H9 (cell line): ENCODE measurements around the gene KIF13A. TPM values are rescaled to one million over a fixed set of nuclear protein-coding genes. Genes with fewer than 3 reads are reported as not detected.

Source experiments
- DNase-seq: peaks from one replicate; pipeline ENCODE4 v3.0.0-alpha.2; 2017
- H2AFZ ChIP-seq: one replicate; pipeline ENCODE4 v1.6.1; 2013; ENCODE audit warnings: mild to moderate bottlenecking, low read length, control low read depth, moderate library complexity
- H2AK5ac ChIP-seq: 2 replicates; pipeline ENCODE4 v1.6.1; 2013; ENCODE audit warnings: low read length, control low read depth, mixed read lengths; ENCODE audit not compliant: insufficient read length
- H2BK120ac ChIP-seq: one replicate; pipeline ENCODE4 v1.6.1; 2013; ENCODE audit warnings: low read depth, mild to moderate bottlenecking, low read length, control low read depth, inconsistent platforms; ENCODE audit not compliant: poor library complexity, severe bottlenecking
- H2BK12ac ChIP-seq: 2 replicates; pipeline ENCODE4 v1.6.1; 2013; ENCODE audit warnings: low read length, control low read depth, mixed read lengths, low read depth; ENCODE audit not compliant: insufficient read length
- H2BK15ac ChIP-seq: 2 replicates; pipeline ENCODE4 v1.6.1; 2013; ENCODE audit warnings: low read depth, low read length, control low read depth
- H2BK20ac ChIP-seq: one replicate; pipeline ENCODE4 v1.6.1; 2013; ENCODE audit warnings: low read depth, mild to moderate bottlenecking, low read length, control low read depth, inconsistent platforms; ENCODE audit not compliant: poor library complexity, severe bottlenecking
- H2BK5ac ChIP-seq: 2 replicates; pipeline ENCODE4 v1.6.1; 2013; ENCODE audit warnings: low read length, control low read depth, mixed read lengths; ENCODE audit not compliant: insufficient read length
- H3K14ac ChIP-seq: 2 replicates; pipeline ENCODE4 v1.6.1; 2013; ENCODE audit warnings: low read length, control low read depth; ENCODE audit not compliant: insufficient read depth
- H3K18ac ChIP-seq: 2 replicates; pipeline ENCODE4 v1.6.1; 2013; ENCODE audit warnings: low read depth, mild to moderate bottlenecking, mixed read lengths, low read length, control low read depth; ENCODE audit not compliant: insufficient read length
- H3K23ac ChIP-seq: 2 replicates; pipeline ENCODE4 v1.6.1; 2013; ENCODE audit warnings: low read length, control low read depth, mixed read lengths, low read depth; ENCODE audit not compliant: insufficient read length
- H3K23me2 ChIP-seq: 2 replicates; pipeline ENCODE4 v1.6.1; 2013; ENCODE audit warnings: low read depth, mild to moderate bottlenecking, mixed read lengths, low read length, control low read depth; ENCODE audit not compliant: insufficient read length, poor library complexity, severe bottlenecking
- H3K27ac ChIP-seq: 2 replicates; pipeline ENCODE4 v1.5.1; 2013; ENCODE audit warnings: low read length, control low read depth, mixed read lengths, low read depth; ENCODE audit not compliant: insufficient read length
- H3K27me3 ChIP-seq: 2 replicates; pipeline ENCODE4 v1.6.1; 2013; ENCODE audit warnings: low read length, control low read depth, inconsistent platforms; ENCODE audit not compliant: insufficient read depth
- H3K4ac ChIP-seq: 2 replicates; pipeline ENCODE4 v1.6.1; 2013; ENCODE audit warnings: low read depth, mild to moderate bottlenecking, control low read depth, inconsistent platforms, low read length, moderate library complexity
- H3K4me1 ChIP-seq: 2 replicates; pipeline ENCODE4 v1.6.1; 2013; ENCODE audit warnings: low read length, control low read depth, inconsistent platforms; ENCODE audit not compliant: insufficient read depth
- H3K4me2 ChIP-seq: 2 replicates; pipeline ENCODE4 v1.6.1; 2013; ENCODE audit warnings: low read length, control low read depth, mixed read lengths; ENCODE audit not compliant: insufficient read length, insufficient read depth
- H3K56ac ChIP-seq: 2 replicates; pipeline ENCODE4 v1.6.1; 2013; ENCODE audit warnings: low read depth, mild to moderate bottlenecking, mixed read lengths, low read length, control low read depth; ENCODE audit not compliant: insufficient read length
- H3K79me1 ChIP-seq: 2 replicates; pipeline ENCODE4 v1.6.1; 2013; ENCODE audit warnings: low read depth, mild to moderate bottlenecking, moderate library complexity, low read length, control low read depth, inconsistent platforms; ENCODE audit not compliant: insufficient read depth, poor library complexity, severe bottlenecking
- H3K79me2 ChIP-seq: 2 replicates; pipeline ENCODE4 v1.6.1; 2013; ENCODE audit warnings: low read length, control low read depth, inconsistent platforms; ENCODE audit not compliant: insufficient read depth
- H3K9ac ChIP-seq: 2 replicates; pipeline ENCODE4 v1.6.1; 2013; ENCODE audit warnings: low read length, control low read depth, mixed read lengths; ENCODE audit not compliant: insufficient read length; ENCODE audit errors: extremely low read depth
- H3K9me3 ChIP-seq: one replicate; pipeline ENCODE4 v1.6.1; 2013; ENCODE audit warnings: low read depth, low read length, inconsistent platforms; ENCODE audit not compliant: control insufficient read depth
- H3T11ph ChIP-seq: one replicate; pipeline ENCODE4 v1.6.1; 2013; ENCODE audit warnings: mild to moderate bottlenecking, low read length, control low read depth, inconsistent platforms
- H4K20me1 ChIP-seq: one replicate; pipeline ENCODE4 v1.6.1; 2013; ENCODE audit not compliant: control insufficient read depth, insufficient read length, insufficient read depth
- H4K5ac ChIP-seq: 2 replicates; pipeline ENCODE4 v1.6.1; 2013; ENCODE audit warnings: low read depth, mild to moderate bottlenecking, mixed read lengths, low read length, control low read depth; ENCODE audit not compliant: insufficient read length
- H4K8ac ChIP-seq: replicated peaks from 2 replicates; pipeline ENCODE4 v1.6.1; 2013; ENCODE audit warnings: low read length, control low read depth, mixed read lengths, low read depth; ENCODE audit not compliant: insufficient read length
- H4K91ac ChIP-seq: 2 replicates; pipeline ENCODE4 v1.6.1; 2013; ENCODE audit warnings: low read depth, mild to moderate bottlenecking, moderate library complexity, mixed read lengths, low read length, control low read depth; ENCODE audit not compliant: insufficient read length
- H3K27ac Mint-ChIP-seq, 3 experiments: 2 replicates in 2 of 3; 3 replicates in 1 of 3; pipeline ENCODE4 v1.8.0; 2020 to 2021; ENCODE audit warnings: mixed read lengths in 3 of 3, mild to moderate bottlenecking in 1 of 3, moderate library complexity in 1 of 3
- H3K27me3 Mint-ChIP-seq: 2 replicates; pipeline ENCODE4 v1.8.0; 2021; ENCODE audit warnings: low read depth, mild to moderate bottlenecking, moderate library complexity, mixed read lengths
- H3K36me3 Mint-ChIP-seq, 3 experiments: 2 replicates in 2 of 3; 3 replicates in 1 of 3; pipeline ENCODE4 v1.8.0; 2020 to 2021; ENCODE audit warnings: low read depth in 3 of 3, mixed read lengths in 3 of 3; ENCODE audit not compliant: insufficient read depth in 1 of 3
- H3K4me1 Mint-ChIP-seq, 2 experiments: 2 replicates each; pipeline ENCODE4 v1.8.0; 2020; ENCODE audit warnings: mixed read lengths in 2 of 2
- H3K4me3 Mint-ChIP-seq, 2 experiments: 2 replicates in 1 of 2; 3 replicates in 1 of 2; pipeline ENCODE4 v1.8.0; 2020 to 2021; ENCODE audit warnings: mild to moderate bottlenecking in 2 of 2, mixed read lengths in 2 of 2, moderate library complexity in 1 of 2
- H3K9me3 Mint-ChIP-seq, 2 experiments: 2 replicates in 1 of 2; 3 replicates in 1 of 2; pipeline ENCODE4 v1.8.0; 2020; ENCODE audit warnings: mild to moderate bottlenecking in 2 of 2, mixed read lengths in 2 of 2, moderate library complexity in 1 of 2
- WGBS: extraction: QIAGEN DNeasy Blood & Tissue Kit; methylation state at CpG from one replicate; pipeline ENCODE4 v1.1.7; 2013; ENCODE audit warnings: missing lambda C conversion rate, low lambda C conversion rate, mixed read lengths; ENCODE audit not compliant: insufficient read length; ENCODE audit errors: extremely low coverage; 5-methylcytosine and 5-hydroxymethylcytosine counted together
- total RNA-seq: library from RNA; stranded (reverse); gene quantifications from 2 replicates; pipeline ENCODE4 v1.2.1, GENCODE V29; 2021
- TF ChIP-seq, protein P1 (sequence below): fragments of 200-600 bp; sonication (generic); conservative IDR thresholded peaks from 3 replicates; pipeline ENCODE4 v1.8.0; 2021; ENCODE audit warnings: antibody characterized with exemption, mild to moderate bottlenecking

The KIF13A gene
- total RNA-seq, 1 experiment from 2014 or later: 38.2 TPM

DNA sequence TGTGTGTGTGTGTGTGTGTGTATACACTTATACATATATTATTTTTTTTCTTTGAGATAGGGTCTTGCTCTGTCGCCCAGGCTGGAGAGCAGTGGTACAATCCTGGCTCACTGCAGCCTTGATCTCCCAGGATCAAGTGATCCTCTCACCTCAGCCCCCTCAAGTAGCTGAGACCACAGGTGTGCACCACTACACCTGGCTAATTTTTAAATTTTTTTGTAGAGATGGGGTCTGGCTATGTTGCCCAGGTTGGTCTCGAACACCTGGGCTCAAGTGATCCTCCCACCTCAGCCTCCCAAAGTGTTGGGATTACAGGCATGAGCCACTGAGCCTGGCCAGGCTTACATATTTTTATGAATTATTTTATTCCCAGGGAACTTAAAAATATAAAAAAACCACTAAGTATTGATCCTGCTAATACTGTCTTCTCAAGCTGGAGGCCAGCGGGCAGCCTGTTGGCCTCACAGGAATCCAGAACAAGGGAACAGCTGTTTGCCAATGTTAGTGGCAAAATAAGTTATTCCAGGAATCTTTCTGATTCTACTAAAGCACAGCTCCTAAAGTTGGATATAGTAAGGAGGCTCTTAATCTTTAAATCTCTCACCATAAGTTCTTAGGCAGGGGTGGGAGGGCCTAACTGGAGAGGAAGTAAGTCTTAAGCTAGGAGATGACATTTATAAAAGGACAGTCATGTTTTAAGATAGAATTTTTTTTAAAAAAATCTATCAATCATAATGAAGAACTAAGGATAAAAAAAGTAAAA, 145.2 kb downstream of the KIF13A start:
- Histone ChIP-seq H4K8ac (no peak overlapping the region), H3K79me1 (no peaks in the 10 kb centered on the region), H3K9ac (no peak overlapping the region), H3K4me2 (no peak overlapping the region), H3K14ac (no peak overlapping the region), H4K5ac (no peak overlapping the region), H2BK5ac (no peak overlapping the region), H3K4ac (no peak overlapping the region), H2AK5ac (no peak overlapping the region), H3K9me3 (no peaks in the 10 kb centered on the region), H4K20me1 (no peaks in the 10 kb centered on the region), H3K18ac (no peak overlapping the region), H2BK15ac (no peak overlapping the region), H4K91ac (no peak overlapping the region), H3K27ac (no peak overlapping the region), H2BK20ac (no peak overlapping the region), H3K4me1 (no peaks in the 10 kb centered on the region), H3K23me2 (no peaks in the 10 kb centered on the region), H3K56ac (no peak overlapping the region), H2BK12ac (no peak overlapping the region), H3T11ph (no peak overlapping the region), H3K79me2 (no peaks in the 10 kb centered on the region), H2BK120ac (no peak overlapping the region), H3K27me3 (no peaks in the 10 kb centered on the region), H3K23ac (no peak overlapping the region), H2AFZ (no peak overlapping the region)
- no peak overlapping the region for H3K27ac Mint-ChIP-seq
- peaks cover 8 to 16% of the 10 kb centered on the region in 2 experiments for H3K4me1 Mint-ChIP-seq
- DNase-seq: no peak
- H3K4me3 Mint-ChIP-seq: no peak overlapping the region
- H3K9me3 Mint-ChIP-seq: no peaks in the 10 kb centered on the region
- no peaks in the 10 kb centered on the region for H3K27me3 Mint-ChIP-seq
- WGBS: no CpG with 5 or more reads among the region's 3 CpGs
- TF ChIP-seq, protein P1, sequence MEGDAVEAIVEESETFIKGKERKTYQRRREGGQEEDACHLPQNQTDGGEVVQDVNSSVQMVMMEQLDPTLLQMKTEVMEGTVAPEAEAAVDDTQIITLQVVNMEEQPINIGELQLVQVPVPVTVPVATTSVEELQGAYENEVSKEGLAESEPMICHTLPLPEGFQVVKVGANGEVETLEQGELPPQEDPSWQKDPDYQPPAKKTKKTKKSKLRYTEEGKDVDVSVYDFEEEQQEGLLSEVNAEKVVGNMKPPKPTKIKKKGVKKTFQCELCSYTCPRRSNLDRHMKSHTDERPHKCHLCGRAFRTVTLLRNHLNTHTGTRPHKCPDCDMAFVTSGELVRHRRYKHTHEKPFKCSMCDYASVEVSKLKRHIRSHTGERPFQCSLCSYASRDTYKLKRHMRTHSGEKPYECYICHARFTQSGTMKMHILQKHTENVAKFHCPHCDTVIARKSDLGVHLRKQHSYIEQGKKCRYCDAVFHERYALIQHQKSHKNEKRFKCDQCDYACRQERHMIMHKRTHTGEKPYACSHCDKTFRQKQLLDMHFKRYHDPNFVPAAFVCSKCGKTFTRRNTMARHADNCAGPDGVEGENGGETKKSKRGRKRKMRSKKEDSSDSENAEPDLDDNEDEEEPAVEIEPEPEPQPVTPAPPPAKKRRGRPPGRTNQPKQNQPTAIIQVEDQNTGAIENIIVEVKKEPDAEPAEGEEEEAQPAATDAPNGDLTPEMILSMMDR: no peak
- peaks cover 1 to 16% (median 10%) of the 10 kb centered on the region in 3 experiments; a peak in 6 of 7 replicates for H3K36me3 Mint-ChIP-seq
